Measurements from ENCODE around the gene SNX30. TPM values are rescaled to one million over a fixed set of nuclear protein-coding genes. Genes with fewer than 3 reads are reported as not detected.

The SNX30 gene
- total and polyA plus RNA-seq, 7 donors = 6.4 to 16.4 (median 8.9) TPM

DNA sequence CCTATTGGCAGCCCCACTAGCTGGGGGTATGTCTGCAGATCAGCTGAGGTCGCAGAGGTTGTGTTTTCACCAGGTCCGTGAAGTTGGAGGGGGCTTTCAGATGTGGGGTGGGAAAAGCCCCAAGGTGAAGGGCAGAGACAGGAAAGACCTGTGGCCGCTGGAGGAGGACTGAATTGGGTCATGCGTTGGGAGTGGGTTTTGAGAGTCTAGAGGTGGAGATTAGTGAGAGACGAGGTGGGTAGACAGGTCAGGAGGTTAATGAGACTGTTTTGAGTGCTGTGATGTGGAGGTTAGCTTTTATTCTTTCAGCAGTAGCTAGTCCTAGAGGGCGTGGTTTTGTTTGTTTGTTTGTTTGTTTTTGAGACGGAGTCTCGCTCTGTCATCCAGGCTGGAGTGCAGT lies 10.3 kb downstream of the SNX30 start:
- intact Hi-C loops (cut with DNase I) = no loop called here
- Histone ChIP-seq H3K27ac (no peak overlapping the region), H3K27me3 (no peaks in the 10 kb centered on the region), H3K4me3 (no peak overlapping the region), H3K4me1 (peaks cover 0 to 63% (median 30%) of the 10 kb centered on the region in 4 donors), H3K36me3 (no peaks in the 10 kb centered on the region), H3K9me3 (no peaks in the 10 kb centered on the region)
- TF ChIP-seq POLR2AphosphoS5 (IDR thresholded peaks at IDR 0.05) (no peak), POLR2A (IDR thresholded peaks at IDR 0.05) (no peak), EP300 (IDR thresholded peaks at IDR 0.05) (no peak)
- TF ChIP-seq, protein P1, sequence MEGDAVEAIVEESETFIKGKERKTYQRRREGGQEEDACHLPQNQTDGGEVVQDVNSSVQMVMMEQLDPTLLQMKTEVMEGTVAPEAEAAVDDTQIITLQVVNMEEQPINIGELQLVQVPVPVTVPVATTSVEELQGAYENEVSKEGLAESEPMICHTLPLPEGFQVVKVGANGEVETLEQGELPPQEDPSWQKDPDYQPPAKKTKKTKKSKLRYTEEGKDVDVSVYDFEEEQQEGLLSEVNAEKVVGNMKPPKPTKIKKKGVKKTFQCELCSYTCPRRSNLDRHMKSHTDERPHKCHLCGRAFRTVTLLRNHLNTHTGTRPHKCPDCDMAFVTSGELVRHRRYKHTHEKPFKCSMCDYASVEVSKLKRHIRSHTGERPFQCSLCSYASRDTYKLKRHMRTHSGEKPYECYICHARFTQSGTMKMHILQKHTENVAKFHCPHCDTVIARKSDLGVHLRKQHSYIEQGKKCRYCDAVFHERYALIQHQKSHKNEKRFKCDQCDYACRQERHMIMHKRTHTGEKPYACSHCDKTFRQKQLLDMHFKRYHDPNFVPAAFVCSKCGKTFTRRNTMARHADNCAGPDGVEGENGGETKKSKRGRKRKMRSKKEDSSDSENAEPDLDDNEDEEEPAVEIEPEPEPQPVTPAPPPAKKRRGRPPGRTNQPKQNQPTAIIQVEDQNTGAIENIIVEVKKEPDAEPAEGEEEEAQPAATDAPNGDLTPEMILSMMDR (IDR thresholded peaks at IDR 0.05) = no peak
- WGBS, 2 donors = 80 to 87% methylated on average over 8 of the region's 8 CpGs
- no peak for DNase-seq

DNA sequence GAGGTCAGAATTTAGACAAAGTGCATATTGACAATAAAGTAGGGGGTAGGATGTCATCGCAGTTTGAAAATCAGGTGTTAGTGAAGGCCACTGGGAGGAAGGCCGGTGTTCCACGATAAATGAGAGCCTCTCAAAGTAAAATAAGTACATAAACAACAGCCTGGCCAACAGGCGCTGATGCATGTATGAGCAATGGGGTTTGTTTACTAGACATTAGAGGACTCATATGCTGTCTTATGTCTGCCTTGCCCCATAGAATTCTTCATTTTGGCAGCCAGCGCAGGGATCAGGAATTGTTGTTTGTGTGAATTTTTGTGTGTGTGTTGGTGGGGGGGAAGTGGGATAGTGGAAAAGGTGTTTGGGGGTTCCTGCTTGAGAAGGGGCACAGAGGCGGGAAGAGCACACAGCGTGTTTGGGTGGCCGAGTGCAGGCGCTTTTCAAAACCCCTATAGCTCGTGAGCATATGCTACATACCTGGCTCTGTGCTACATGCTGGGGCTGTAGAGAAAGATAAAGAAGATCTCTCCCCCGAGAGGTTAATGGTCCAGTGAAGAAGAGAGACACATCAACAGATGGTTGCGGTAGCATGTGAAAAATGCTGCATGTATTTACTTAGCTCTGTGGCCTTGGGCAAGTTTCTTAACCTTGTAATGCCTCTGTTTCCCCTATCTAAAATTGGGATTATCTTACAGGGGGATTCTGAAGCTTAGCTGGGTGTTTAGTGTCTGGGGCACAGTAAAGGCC lies 11.5 kb downstream of the SNX30 start:
- no peaks in the 10 kb centered on the region for H3K36me3 ChIP-seq
- 85 to 92% methylated on average over 12 of the region's 12 CpGs for WGBS, 2 donors
- H3K4me3 ChIP-seq = no peak overlapping the region
- peaks cover 0 to 51% (median 18%) of the 10 kb centered on the region in 4 donors for H3K4me1 ChIP-seq
- no peaks in the 10 kb centered on the region for H3K27me3 ChIP-seq
- intact Hi-C loops (cut with DNase I) = no loop called here
- no peak for DNase-seq
- no peak for TF ChIP-seq POLR2AphosphoS5 (IDR thresholded peaks at IDR 0.05)
- no peak for TF ChIP-seq EP300 (IDR thresholded peaks at IDR 0.05)
- TF ChIP-seq POLR2A (IDR thresholded peaks at IDR 0.05) = no peak
- TF ChIP-seq, protein P1 (IDR thresholded peaks at IDR 0.05) = no peak
- H3K9me3 ChIP-seq = no peaks in the 10 kb centered on the region
- no peak overlapping the region for H3K27ac ChIP-seq

DNA sequence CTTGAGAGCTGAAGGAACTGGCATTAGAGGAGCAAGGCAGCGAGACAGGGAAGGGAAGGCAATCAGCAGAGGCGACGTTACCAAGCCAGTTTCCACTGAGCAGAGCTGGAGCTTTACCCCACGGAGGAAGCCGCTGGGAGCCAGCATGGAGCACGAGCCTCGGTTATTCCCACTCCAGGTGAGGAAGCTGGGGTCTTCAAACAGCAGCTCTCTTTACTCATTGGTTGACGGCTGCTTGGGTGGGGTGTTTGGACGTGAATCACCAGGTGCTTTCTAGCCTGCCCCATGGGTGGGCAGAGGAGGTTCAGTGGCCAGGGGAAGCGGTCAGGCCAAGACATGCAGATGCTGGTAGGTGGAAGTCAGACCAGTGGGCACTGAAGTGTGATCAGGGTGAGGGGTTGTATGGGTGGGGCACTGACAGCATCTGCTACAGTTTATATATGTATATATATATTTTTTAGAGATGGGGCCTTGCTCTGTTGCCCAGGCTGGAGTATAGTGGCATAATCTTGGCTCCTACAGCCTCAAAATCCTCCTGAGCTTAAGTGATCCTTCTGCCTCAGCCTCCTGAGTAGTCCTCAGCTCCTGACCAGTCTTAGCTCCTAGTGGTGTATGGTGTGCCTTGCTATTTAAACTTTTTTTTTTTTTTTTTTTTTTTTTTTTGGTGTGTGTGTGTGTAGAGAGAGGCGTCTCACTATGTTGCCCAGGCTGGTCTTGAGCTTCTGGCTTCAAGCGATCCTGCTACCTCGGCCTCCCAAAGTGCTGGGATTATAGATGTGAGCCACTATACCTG lies 12.4 kb downstream of the SNX30 start:
- Histone ChIP-seq H3K36me3 (no peaks in the 10 kb centered on the region), H3K27ac (no peak overlapping the region), H3K9me3 (no peaks in the 10 kb centered on the region), H3K27me3 (no peaks in the 10 kb centered on the region), H3K4me3 (no peak overlapping the region), H3K4me1 (peaks cover 0 to 43% (median 10%) of the 10 kb centered on the region in 4 donors)
- intact Hi-C loops (cut with DNase I) = no loop called here
- 91 to 93% methylated on average over 13 of the region's 13 CpGs for WGBS, 2 donors
- TF ChIP-seq POLR2A (IDR thresholded peaks at IDR 0.05) (no peak), POLR2AphosphoS5 (IDR thresholded peaks at IDR 0.05) (no peak), EP300 (IDR thresholded peaks at IDR 0.05) (no peak)
- TF ChIP-seq, protein P1 (IDR thresholded peaks at IDR 0.05) = no peak
- DNase-seq = no peak

DNA sequence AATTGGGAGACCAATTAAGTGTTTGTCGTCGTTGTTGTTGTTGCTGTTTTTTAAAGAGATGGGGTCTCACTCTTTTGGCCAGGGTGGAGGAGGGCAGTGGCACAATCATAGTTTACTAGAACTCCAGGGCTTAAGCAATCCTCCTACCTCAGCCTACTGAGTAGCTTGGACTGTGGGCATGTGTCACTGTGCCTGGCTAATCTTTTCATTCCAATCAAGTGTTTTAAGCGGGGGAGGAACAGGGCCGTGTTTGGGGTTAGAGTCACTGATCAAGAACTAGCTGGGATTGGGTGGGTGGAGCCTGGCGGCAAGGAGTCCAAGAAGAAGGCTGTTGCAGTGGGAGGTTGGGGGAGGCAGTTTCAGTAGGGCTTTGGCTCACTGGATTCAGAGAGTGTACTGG lies 13.8 kb downstream of the SNX30 start:
- intact Hi-C loops (cut with DNase I) = no loop called here
- WGBS, 2 donors = 69 to 85% methylated on average over 5 of the region's 5 CpGs
- Histone ChIP-seq H3K9me3 (no peaks in the 10 kb centered on the region), H3K27ac (no peak overlapping the region), H3K27me3 (no peaks in the 10 kb centered on the region), H3K4me1 (peaks cover 0 to 40% (median 10%) of the 10 kb centered on the region in 4 donors), H3K4me3 (no peak overlapping the region), H3K36me3 (no peaks in the 10 kb centered on the region)
- no peak for TF ChIP-seq POLR2AphosphoS5 (IDR thresholded peaks at IDR 0.05)
- TF ChIP-seq POLR2A (IDR thresholded peaks at IDR 0.05) = no peak
- TF ChIP-seq, protein P1 (IDR thresholded peaks at IDR 0.05) = no peak
- no peak for TF ChIP-seq EP300 (IDR thresholded peaks at IDR 0.05)
- DNase-seq = no peak

Data from sigmoid colon (tissue), 7 donors.